CD4-positive, alpha-beta T cell (primary cell): Measurements from ENCODE around the gene AGAP1. TPM values are rescaled to one million over a fixed set of nuclear protein-coding genes. Genes with fewer than 3 reads are reported as not detected.

Experiments used
- ATAC-seq: fragments of 200-7000 bp; cut with Tn5 transposase; one replicate; pipeline ENCODE4 v1.10.0; 2022; ENCODE audit warnings: mild to moderate bottlenecking; ENCODE audit not compliant: poor library complexity
- CTCF ChIA-PET: fragments of 350-600 bp; sonication (Branson Sonifier 250); formaldehyde crosslinking; loops from one replicate; lab custom pipeline; 2021; ENCODE audit warnings: antibody characterized with exemption, inconsistent platforms; lab: Charles Lee
- POLR2A ChIA-PET: fragments of 350-600 bp; sonication (Branson Sonifier 250); formaldehyde crosslinking; loops from one replicate; lab custom pipeline; 2021; ENCODE audit warnings: antibody characterized with exemption, inconsistent platforms; lab: Charles Lee
- DNase-seq, 14 experiments: peaks; one replicate each; pipeline ENCODE4 v3.0.0-alpha.2; 2013 to 2020; ENCODE audit warnings: mixed read lengths in 2 of 14
- H3K27ac ChIP-seq, 2 donors: one replicate each; pipeline versions ENCODE4 v1.5.1 to v1.7.0; 2013; ENCODE audit warnings: low read length in 2 of 2, low read depth in 1 of 2, mild to moderate bottlenecking in 1 of 2
- H3K27me3 ChIP-seq, 2 experiments: 1 replicate in 1 of 2; 2 replicates in 1 of 2; pipeline versions ENCODE4 v1.6.1 to v1.7.0; 2013; ENCODE audit warnings: low read length in 2 of 2, control low read depth in 1 of 2, mild to moderate bottlenecking in 1 of 2, moderate library complexity in 1 of 2; ENCODE audit not compliant: insufficient read depth in 2 of 2, control insufficient read depth in 1 of 2
- H3K36me3 ChIP-seq: one replicate; pipeline ENCODE4 v1.6.1; 2013; ENCODE audit warnings: low read length, control low read depth; ENCODE audit not compliant: insufficient read depth
- H3K4me1 ChIP-seq: one replicate; pipeline ENCODE4 v1.6.1; 2013; ENCODE audit warnings: low read length, control low read depth; ENCODE audit not compliant: insufficient read depth
- H3K4me3 ChIP-seq: one replicate; pipeline ENCODE4 v1.5.1; 2013; ENCODE audit warnings: mild to moderate bottlenecking, low read length, moderate library complexity
- H3K9me3 ChIP-seq, 2 experiments: 1 replicate in 1 of 2; 2 replicates in 1 of 2; pipeline versions ENCODE4 v1.6.1 to v1.7.0; 2013; ENCODE audit warnings: low read length in 2 of 2, mild to moderate bottlenecking in 2 of 2, control low read depth in 1 of 2, moderate library complexity in 1 of 2; ENCODE audit not compliant: control insufficient read depth in 1 of 2, insufficient read depth in 1 of 2
- H3K27ac Mint-ChIP-seq: one replicate; pipeline ENCODE4 v1.8.0; 2020; ENCODE audit warnings: mixed read lengths
- H3K27me3 Mint-ChIP-seq: one replicate; pipeline ENCODE4 v1.8.0; 2021; ENCODE audit warnings: mixed read lengths
- H3K36me3 Mint-ChIP-seq: one replicate; pipeline ENCODE4 v1.8.0; 2021; ENCODE audit warnings: low read depth, mixed read lengths
- H3K4me1 Mint-ChIP-seq: one replicate; pipeline ENCODE4 v1.8.0; 2021; ENCODE audit warnings: low read depth, mixed read lengths
- H3K4me3 Mint-ChIP-seq: one replicate; pipeline ENCODE4 v1.8.0; 2020; ENCODE audit warnings: mild to moderate bottlenecking, mixed read lengths
- H3K9me3 Mint-ChIP-seq: one replicate; pipeline ENCODE4 v1.8.0; 2020; ENCODE audit warnings: mixed read lengths
- CTCF ChIP-seq: fragments of 200-600 bp; IDR thresholded peaks from one replicate; pipeline ENCODE4 v1.8.0; 2022; ENCODE audit warnings: antibody characterized with exemption, mild to moderate bottlenecking
- intact Hi-C, 2 experiments: fragments of 100-400 bp; cut with DNase I in 1 of 2; cut with micrococcal nuclease in 1 of 2; formaldehyde crosslinking; loops; one replicate each; pipeline versions ENCODE4 v1.15.1 to v1.9.0; 2023 to 2025; cut with DNase I, micrococcal nuclease
- total RNA-seq, 174 experiments: library from RNA in 2 of 174; stranded (reverse) in 2 of 174; gene quantifications; one replicate each; pipeline ENCODE4 v1.2.3 and lab custom pipeline; 2021 to 2026

The AGAP1 gene
- total RNA-seq, 2 experiments from 2014 or later = 2.6 to 3.1 TPM

GRCh38 chr2:235924675-235925063 lies 430.8 kb downstream of the AGAP1 start:
- DNase-seq (no peak), ATAC-seq (no peak)
- ChIA-PET POLR2A (no interaction called here), CTCF (no interaction called here)
- H3K36me3 ChIP-seq = no peaks in the 10 kb centered on the region
- H3K27ac ChIP-seq = no peak overlapping the region
- no peak overlapping the region for H3K4me3 ChIP-seq
- no peak for TF ChIP-seq CTCF
- H3K4me1 Mint-ChIP-seq = no peaks in the 10 kb centered on the region
- intact Hi-C loops = no loop called here
- no peaks in the 10 kb centered on the region for H3K4me1 ChIP-seq
- H3K27ac Mint-ChIP-seq = no peak overlapping the region
- H3K27me3 Mint-ChIP-seq = peaks cover 8% of the 10 kb centered on the region
- no peaks in the 10 kb centered on the region for H3K36me3 Mint-ChIP-seq
- H3K27me3 ChIP-seq = no peaks in the 10 kb centered on the region
- no peak overlapping the region for H3K4me3 Mint-ChIP-seq
- no peaks in the 10 kb centered on the region for H3K9me3 Mint-ChIP-seq
- peaks cover 0 to 6% of the 10 kb centered on the region in 2 experiments for H3K9me3 ChIP-seq

- H3K27ac Mint-ChIP-seq = no peak overlapping the region
- POLR2A ChIA-PET = no interaction called here
Observed at GRCh38 chr2:235925250-235925919, 431.5 kb downstream of the AGAP1 start.

GRCh38 chr2:235926229-235926628 lies 432.4 kb downstream of the AGAP1 start:
- peaks cover 0 to 6% of the 10 kb centered on the region in 2 experiments for H3K9me3 ChIP-seq
- ATAC-seq = no peak
- peaks cover 8% of the 10 kb centered on the region for H3K27me3 Mint-ChIP-seq
- H3K4me3 ChIP-seq = no peak overlapping the region
- no peak overlapping the region for H3K27ac Mint-ChIP-seq
- no peaks in the 10 kb centered on the region for H3K36me3 ChIP-seq
- no peaks in the 10 kb centered on the region for H3K36me3 Mint-ChIP-seq
- H3K27me3 ChIP-seq = no peaks in the 10 kb centered on the region
- intact Hi-C loops = no loop called here
- no peak overlapping the region for H3K27ac ChIP-seq
- POLR2A ChIA-PET = no interaction called here
- no peak overlapping the region for H3K4me3 Mint-ChIP-seq
- CTCF ChIA-PET = no interaction called here
- no peaks in the 10 kb centered on the region for H3K4me1 ChIP-seq
- no peaks in the 10 kb centered on the region for H3K4me1 Mint-ChIP-seq
- TF ChIP-seq CTCF = no peak
- no peak for DNase-seq
- no peaks in the 10 kb centered on the region for H3K9me3 Mint-ChIP-seq

More at GRCh38 chr2:235925250-235925919, 431.5 kb downstream of the AGAP1 start:
- H3K4me1 Mint-ChIP-seq = no peaks in the 10 kb centered on the region
- no peaks in the 10 kb centered on the region for H3K27me3 ChIP-seq
- H3K36me3 ChIP-seq = no peaks in the 10 kb centered on the region
- DNase-seq (no peak), ATAC-seq (no peak)
- no peak overlapping the region for H3K4me3 ChIP-seq
- peaks cover 0 to 6% of the 10 kb centered on the region in 2 experiments for H3K9me3 ChIP-seq
- peaks cover 8% of the 10 kb centered on the region for H3K27me3 Mint-ChIP-seq
- no peaks in the 10 kb centered on the region for H3K4me1 ChIP-seq
- no peaks in the 10 kb centered on the region for H3K9me3 Mint-ChIP-seq
- intact Hi-C loops = no loop called here
- CTCF ChIA-PET = no interaction called here
- no peak overlapping the region for H3K27ac ChIP-seq
- no peak overlapping the region for H3K4me3 Mint-ChIP-seq
- no peak for TF ChIP-seq CTCF
- H3K36me3 Mint-ChIP-seq = no peaks in the 10 kb centered on the region
